AG09319 (cell line): ENCODE results near the gene FRMPD1.

ENCODE experiments used
- DNase-seq: peaks from one replicate; pipeline ENCODE4 v3.0.0-alpha.2; 2010; ENCODE audit warnings: low read depth; ENCODE audit errors: extremely low read depth
- TF ChIP-seq, protein P1 (sequence below): IDR thresholded peaks from 2 replicates; pipeline ENCODE4 v1.5.1; 2011; ENCODE audit warnings: low read depth, mild to moderate bottlenecking, inconsistent platforms, low read length, moderate library complexity

FRMPD1 gene

DNA sequence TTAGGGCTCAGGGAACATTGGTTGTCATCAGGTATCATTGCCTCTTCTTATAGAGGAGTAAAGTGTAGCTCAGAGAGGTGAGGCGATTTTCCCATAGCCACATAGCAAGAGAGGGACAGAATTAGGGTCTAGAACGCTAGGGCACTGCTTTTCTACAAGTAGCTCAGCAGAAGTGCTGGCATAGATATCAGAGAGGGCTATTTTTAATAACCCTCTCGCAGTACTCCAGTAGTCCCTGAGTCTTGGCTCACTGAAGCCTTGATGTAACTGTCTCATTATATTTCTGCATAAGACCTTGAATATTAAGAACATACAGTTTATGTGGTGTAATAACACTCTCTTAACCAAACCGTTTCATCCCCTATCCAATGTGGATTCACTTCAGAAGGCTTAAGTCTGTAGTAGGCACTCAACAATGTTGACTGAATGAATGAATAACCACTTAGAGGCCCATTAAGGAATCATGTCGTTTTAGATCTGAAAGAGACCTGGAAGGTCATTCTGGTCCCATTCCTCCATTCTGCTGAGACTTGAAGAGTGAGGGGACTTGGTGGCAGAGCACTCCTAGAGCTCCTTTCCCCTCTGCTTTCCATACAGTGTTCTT, 4.7 kb upstream of the FRMPD1 start:
- TF ChIP-seq, protein P1, sequence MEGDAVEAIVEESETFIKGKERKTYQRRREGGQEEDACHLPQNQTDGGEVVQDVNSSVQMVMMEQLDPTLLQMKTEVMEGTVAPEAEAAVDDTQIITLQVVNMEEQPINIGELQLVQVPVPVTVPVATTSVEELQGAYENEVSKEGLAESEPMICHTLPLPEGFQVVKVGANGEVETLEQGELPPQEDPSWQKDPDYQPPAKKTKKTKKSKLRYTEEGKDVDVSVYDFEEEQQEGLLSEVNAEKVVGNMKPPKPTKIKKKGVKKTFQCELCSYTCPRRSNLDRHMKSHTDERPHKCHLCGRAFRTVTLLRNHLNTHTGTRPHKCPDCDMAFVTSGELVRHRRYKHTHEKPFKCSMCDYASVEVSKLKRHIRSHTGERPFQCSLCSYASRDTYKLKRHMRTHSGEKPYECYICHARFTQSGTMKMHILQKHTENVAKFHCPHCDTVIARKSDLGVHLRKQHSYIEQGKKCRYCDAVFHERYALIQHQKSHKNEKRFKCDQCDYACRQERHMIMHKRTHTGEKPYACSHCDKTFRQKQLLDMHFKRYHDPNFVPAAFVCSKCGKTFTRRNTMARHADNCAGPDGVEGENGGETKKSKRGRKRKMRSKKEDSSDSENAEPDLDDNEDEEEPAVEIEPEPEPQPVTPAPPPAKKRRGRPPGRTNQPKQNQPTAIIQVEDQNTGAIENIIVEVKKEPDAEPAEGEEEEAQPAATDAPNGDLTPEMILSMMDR = no peak
- no peak for DNase-seq

DNA sequence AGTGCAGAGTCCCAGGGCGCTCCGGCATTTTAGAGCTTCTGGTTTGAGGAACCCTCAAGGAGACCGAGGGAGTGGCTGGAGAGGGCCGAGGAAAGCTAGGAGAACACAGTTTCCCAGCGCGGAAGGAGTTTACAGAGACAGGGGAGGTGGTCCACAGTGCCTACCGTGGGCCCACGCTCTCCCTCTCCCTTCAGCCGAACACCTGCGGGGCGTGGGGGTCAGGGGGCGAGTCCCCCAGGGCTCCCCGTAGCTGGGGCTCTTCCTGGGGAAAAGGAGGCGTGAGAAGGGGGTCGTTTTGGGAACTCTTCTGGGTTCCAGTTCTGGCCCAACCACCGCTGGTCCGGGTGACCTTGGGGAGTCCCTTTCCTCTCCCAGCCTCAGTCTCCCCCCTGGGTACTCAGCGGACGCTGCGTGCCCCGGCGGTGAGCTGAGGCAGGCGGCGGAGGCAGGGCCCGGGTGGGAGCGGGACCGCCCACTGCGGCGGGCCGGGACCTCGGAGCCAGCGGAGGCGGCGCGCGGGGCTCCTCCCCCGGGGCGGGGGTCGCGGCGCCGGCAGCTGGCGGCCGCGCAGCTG, 368 bp upstream of the FRMPD1 start:
- TF ChIP-seq, protein P1 = no peak
- DNase-seq = no peak

DNA sequence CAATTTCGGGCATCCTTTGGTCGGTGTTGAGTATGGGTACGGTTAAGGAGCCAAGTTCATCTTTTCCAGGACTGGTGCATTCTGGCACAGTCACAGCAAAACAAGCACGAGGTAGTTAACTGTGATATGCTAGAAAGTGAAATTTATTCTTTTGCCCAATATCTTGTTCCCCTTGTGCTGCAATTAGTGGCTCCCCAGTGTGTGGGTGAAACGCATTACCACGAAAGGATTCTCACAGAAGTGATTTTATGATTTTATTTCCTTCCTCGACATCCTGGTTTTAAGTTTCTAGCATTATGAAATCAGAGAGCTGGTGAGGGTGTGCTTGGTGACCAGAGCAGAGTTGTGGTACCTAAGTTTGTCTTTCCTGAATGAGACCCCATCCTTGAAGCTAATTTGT, 1.5 kb downstream of the FRMPD1 start:
- no peak for DNase-seq
- TF ChIP-seq, protein P1 = no peak

DNA sequence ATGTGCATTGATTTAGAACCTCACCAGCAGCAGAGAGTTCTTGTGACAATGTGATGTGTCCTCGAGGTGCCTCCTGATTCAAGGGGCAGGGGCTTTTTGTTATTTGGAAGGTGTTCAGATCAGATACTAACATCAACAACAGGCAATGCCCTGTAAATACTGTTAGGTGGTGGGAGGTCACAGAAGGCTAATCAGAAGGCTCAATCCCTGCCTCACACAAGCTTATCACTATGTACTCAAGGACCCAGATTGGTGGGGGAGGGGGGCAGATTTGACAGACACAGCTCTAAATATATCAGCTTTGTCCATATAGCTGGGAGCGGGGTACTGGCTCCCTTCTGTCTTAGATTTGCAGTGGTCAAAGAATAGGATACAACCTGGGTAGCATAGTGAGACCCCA, 2.6 kb downstream of the FRMPD1 start:
- TF ChIP-seq, protein P1 = no peak
- DNase-seq = no peak

DNA sequence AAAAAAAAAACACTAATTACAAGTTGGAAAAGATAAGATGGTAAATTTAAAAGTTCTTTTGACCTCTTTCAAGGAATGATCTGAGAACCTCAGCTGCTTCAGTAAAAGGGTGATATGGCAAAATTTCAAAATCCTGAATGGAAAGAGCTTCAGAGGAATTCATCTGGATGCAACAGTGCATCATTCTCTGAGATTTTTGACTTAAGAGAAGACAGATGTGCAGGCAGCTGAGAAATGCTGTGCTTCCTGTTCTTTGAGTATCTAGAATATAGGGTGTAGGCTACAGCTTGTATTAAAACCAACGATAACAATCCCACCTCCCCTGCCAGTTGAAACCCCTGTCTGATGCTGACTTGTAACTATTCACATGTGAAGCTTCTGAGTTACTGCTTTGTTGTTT, 6.2 kb downstream of the FRMPD1 start:
- TF ChIP-seq, protein P1 = no peak
- no peak for DNase-seq

DNA sequence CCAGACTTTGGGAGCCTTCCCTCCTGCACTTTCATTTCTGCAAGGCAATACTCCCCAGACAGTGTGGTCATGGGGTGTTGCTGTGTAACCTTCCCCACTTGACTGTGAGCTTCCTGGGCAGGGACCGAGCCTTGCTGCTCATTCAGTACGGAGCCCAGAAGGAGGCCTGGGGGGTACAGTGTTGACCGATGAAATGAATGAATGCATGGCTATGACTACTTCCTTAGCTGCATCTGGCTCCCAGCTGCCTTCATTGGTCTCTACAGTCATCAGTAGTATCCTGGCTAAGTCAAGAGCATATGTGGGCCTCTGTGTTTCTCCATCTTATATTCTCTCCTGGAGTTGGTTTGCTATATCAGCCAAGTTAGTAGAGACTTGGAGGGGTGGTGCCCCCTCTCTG, 9.9 kb downstream of the FRMPD1 start:
- TF ChIP-seq, protein P1 = no peak
- no peak for DNase-seq

DNA sequence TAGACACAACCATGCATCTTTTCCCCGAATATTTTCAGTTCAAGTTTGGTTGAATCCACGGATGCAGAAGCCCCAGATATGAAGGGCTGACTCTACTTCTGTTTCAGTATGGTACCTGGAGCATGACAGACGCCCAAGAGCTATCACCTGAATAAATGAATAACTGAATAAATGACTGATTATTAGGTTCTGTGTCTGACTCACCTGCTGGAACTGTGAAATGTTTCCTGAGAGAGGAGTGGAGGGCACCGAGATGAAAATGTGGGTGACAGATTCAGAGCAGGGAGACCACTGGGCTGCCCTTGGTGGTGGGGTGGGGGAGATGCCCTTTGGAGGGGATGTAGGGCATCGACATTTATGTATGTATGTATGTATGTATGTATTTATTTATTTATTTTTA, 13.2 kb downstream of the FRMPD1 start:
- TF ChIP-seq, protein P1 = no peak
- no peak for DNase-seq
